GM19240 (cell line): ENCODE results near the gene PLEKHM1.

ENCODE experiments used
- DNase-seq: peaks from one replicate; pipeline ENCODE4 v3.0.0; 2011; ENCODE audit warnings: low spot score; ENCODE audit not compliant: insufficient read length

PLEKHM1 gene

GRCh38 chr17:45402916-45403315, 87.6 kb downstream of the PLEKHM1 start:
- DNase-seq, result no peak

DNA sequence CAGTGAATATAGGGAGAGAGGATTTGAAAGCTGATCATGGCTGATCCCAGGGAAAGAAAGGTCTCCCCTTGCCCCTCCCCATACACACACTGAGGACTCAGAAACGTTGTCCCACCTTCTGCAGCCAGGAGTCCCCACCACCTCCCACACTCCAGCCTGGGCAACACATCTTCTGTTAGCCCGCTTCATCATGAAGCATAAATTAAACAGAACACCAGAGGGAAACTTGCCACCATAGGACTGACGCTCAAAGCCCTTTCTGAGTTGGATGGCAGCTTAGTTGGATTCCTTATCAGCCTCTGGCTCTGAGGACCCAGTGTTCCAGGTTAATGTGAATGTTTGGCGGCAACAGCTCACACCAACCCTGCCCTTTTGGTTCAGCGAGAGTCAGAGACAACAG, 91.7 kb downstream of the PLEKHM1 start:
- DNase-seq, result no peak

DNA sequence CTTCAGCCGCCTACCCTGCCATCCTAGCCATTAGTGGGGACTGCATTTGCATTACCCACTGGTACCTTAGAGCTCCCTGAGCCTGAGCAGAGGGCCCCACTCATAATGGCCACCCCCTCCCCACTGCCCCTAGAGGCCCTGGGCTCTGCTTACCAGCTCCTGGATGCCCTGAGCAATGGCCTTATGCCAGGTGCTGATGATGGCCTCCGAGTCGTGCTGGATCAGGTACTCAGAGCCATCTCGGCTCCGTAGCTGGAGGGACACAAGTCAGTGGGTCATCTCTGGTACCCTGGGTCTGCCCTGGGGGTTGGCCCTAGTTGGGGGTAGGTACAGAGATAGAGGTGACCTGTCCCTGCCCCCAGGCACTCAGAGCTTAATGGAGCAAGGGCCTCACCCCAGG, 92.7 kb downstream of the PLEKHM1 start:
- DNase-seq, result no peak

DNA sequence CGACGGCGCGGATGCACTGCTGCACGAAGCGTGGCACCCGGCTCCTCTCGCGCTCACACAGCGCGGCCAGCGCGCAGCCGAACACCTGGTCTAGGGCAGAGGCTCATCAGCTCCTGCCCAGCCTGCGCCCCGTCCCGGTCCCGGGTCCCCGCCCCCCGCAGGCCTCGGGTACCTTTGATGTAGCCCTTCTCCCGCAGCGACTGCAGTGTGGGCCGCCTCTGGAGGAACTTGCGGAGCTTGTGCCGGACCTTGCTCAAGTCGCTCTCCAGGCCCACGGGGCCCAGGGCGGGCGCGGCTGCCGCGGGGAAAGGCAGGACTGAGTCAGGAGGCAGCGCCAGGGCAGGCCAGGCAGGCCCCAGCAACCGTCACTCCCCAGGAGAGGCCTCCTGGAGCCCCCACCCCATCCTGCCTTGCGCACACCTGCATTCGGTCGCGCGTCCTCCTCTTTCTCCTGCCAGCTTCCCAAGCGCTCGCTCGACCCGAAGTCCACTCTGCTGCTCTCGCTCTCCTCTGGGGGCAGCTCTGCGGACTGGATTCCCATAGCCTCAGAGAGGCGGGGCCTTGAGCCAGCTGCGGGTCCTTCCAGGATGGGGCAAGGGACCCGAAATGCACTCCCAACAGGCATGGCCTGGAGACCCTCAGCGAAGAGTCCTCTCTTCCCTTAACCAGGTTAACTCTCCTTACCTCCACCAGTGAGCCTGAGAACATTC, 93.9 kb downstream of the PLEKHM1 start:
- no peak for DNase-seq

DNA sequence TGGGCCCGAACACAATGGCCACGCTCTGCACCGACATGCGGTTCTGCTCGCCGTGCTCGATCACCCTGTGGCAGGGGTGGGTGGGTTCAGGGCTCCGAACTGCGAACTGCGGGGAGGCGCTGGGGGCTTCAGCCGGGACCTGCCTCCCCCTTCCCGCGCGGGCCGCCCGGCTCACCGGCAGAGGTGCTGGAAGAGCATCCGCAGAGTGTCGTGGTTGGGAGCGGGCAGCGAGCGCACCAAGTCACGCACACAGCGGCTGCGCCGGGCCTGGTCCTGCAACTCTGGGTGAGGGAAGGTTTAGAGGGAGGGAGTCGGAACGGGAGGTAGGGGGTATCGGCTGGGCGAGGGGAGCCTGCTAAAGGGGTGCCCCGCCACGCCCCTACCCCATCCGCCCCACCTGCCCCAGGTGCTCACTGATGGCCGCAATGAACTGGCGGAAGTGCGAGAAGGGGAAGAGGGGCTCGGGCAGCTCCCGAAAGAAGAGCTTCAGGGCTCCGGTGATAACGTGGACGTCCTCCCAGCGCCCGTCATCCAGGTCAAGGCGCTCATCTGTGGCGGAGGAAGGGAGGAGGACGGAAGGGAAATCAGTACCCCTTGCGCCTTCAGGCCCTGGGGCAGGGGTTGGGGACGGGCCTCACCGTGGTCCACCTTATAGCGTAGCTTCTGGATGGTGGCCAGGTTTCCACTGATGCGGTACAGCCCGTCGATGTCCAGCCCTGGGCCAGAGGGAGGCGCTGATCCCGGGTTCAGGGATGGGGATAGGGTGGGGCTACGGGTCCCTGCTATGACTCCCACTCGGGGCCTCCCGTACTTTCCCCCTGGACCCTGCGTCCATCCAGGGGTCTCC, 94.7 kb downstream of the PLEKHM1 start:
- no peak for DNase-seq

DNA sequence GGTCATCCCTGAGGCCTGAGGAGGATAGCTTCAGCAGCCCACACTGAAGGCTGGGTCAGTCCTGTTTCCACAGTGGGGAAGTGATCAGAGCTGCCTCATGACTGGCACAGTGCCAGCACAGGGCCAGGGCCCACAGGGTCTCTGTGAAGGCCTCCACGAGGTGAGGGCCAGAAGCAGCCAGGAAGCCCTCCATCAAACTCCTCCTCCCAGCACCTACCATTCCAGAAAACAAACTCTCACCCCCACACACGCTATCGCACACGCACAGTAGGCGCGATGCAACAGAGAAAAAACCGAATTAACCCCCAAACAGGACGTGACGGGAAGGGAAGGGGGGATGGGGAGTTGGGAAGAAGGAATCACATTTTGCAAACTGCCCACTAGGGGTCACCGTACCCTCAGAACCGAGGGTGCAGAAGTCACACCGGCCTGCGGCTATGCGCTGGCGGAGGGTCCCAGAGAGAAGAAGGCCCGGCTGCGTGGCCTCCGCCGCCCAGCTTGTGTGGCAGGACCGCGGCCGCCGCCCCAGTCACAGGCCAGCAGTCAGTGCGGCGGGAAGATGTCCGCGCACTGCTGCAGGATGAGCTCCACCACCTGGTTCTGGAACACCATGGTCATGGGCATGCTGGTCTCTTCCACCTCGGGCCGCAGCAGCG, 95.5 kb downstream of the PLEKHM1 start:
- DNase-seq, result peak; percentile 66

- no peak for DNase-seq
These were observed 96.0 kb downstream of the PLEKHM1 start for GRCh38 chr17:45394564-45394912.

- DNase-seq, result no peak
These were observed 96.4 kb downstream of the PLEKHM1 start for GRCh38 chr17:45394091-45394490.

DNA sequence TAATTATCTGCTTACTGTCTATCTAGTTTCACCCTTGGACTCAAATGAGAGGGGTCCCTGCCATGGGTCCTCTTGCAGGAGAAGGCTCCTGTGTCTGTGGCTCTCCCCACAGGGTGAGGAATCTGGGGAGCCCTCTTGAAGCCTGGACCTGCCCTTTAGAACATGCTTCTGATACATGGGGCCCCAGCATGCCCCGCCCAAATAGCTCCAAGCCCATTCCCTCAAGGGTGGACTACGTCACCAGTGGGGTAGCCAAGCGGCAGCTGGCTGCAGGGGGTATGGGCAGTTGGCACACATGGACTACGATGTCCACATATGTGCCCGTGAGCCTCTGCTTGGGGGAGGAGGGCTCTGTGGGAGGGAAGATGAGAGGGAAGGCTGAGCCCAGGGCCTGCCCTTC, 97.1 kb downstream of the PLEKHM1 start:
- DNase-seq, result no peak

- DNase-seq, result no peak
These were observed 98.6 kb downstream of the PLEKHM1 start for GRCh38 chr17:45391918-45392317.

GRCh38 chr17:45391291-45391690, 99.2 kb downstream of the PLEKHM1 start:
- no peak for DNase-seq

- no peak for DNase-seq
These were observed 101.2 kb downstream of the PLEKHM1 start for GRCh38 chr17:45389354-45389753.

GRCh38 chr17:45388604-45389325, 101.8 kb downstream of the PLEKHM1 start:
- no peak for DNase-seq

GRCh38 chr17:45387739-45388138, 102.8 kb downstream of the PLEKHM1 start:
- DNase-seq, result no peak

GRCh38 chr17:45386178-45386577, 104.3 kb downstream of the PLEKHM1 start:
- DNase-seq, result no peak
